Fibroblast of lung (primary cell): ENCODE measurements around the gene GGA3. TPM values are rescaled to one million over a fixed set of nuclear protein-coding genes. Genes with fewer than 3 reads are reported as not detected.

Source experiments
- DNase-seq, 2 donors: peaks; one replicate each; pipeline versions ENCODE4 v3.0.0 to v3.0.0-alpha.2; 2010; ENCODE audit warnings: low read depth in 2 of 2
- H2AFZ ChIP-seq: 2 replicates; pipeline ENCODE4 v1.5.1; 2012; ENCODE audit warnings: low read length, control low read depth, inconsistent platforms
- H3K27ac ChIP-seq: 2 replicates; pipeline ENCODE4 v1.5.1; 2011; ENCODE audit warnings: low read length, control low read depth; ENCODE audit not compliant: insufficient read depth
- H3K27me3 ChIP-seq: 2 replicates; pipeline ENCODE4 v1.5.1; 2011; ENCODE audit warnings: mild to moderate bottlenecking, low read length; ENCODE audit not compliant: control insufficient read depth, insufficient read depth
- H3K36me3 ChIP-seq: 2 replicates; pipeline ENCODE4 v1.5.1; 2011; ENCODE audit warnings: low read length; ENCODE audit not compliant: control insufficient read depth, insufficient read depth
- H3K4me1 ChIP-seq: 2 replicates; pipeline ENCODE4 v1.5.1; 2011; ENCODE audit warnings: low read length; ENCODE audit not compliant: control insufficient read depth, insufficient read depth; ENCODE audit errors: extremely low read depth
- H3K4me2 ChIP-seq: 2 replicates; pipeline ENCODE4 v1.5.1; 2011; ENCODE audit warnings: low read length, control low read depth; ENCODE audit not compliant: insufficient read depth; ENCODE audit errors: extremely low read depth
- H3K4me3 ChIP-seq, 4 experiments: fragments of 200-600 bp in 1 of 4; sonication (generic) in 1 of 4; replicated peaks in 1 of 4; 2 replicates each; pipeline ENCODE4 v1.5.1; 2011 to 2016; ENCODE audit warnings: low read length in 4 of 4, low read depth in 3 of 4, mild to moderate bottlenecking in 3 of 4, control low read depth in 2 of 4, inconsistent platforms in 1 of 4, mixed read lengths in 1 of 4; ENCODE audit not compliant: insufficient read depth in 1 of 4; ENCODE audit errors: control extremely low read depth in 1 of 4
- H3K79me2 ChIP-seq: 2 replicates; pipeline ENCODE4 v1.5.1; 2012; ENCODE audit warnings: mild to moderate bottlenecking, low read length, inconsistent platforms; ENCODE audit not compliant: control insufficient read depth, insufficient read depth
- H3K9ac ChIP-seq: 2 replicates; pipeline ENCODE4 v1.5.1; 2011; ENCODE audit warnings: mild to moderate bottlenecking, low read length, control low read depth; ENCODE audit not compliant: insufficient read depth
- H3K9me3 ChIP-seq: 2 replicates; pipeline ENCODE4 v1.5.1; 2012; ENCODE audit warnings: low read depth, low read length; ENCODE audit not compliant: control insufficient read depth, insufficient read depth
- H4K20me1 ChIP-seq: 2 replicates; pipeline ENCODE4 v1.5.1; 2011; ENCODE audit warnings: low read length; ENCODE audit not compliant: control insufficient read depth, insufficient read depth; ENCODE audit errors: extremely low read depth
- CTCF ChIP-seq, 2 donors: IDR thresholded peaks in 1 of 2; conservative IDR thresholded peaks in 1 of 2; 1 replicate in 1 of 2; 2 replicates in 1 of 2; pipeline ENCODE4 v1.5.1; 2011 to 2012; ENCODE audit warnings: low read length in 2 of 2, control low read depth in 1 of 2, inconsistent platforms in 1 of 2, low read depth in 1 of 2, mild to moderate bottlenecking in 1 of 2
- EZH2 ChIP-seq: IDR thresholded peaks from 2 replicates; pipeline ENCODE4 v1.5.1; 2012; ENCODE audit warnings: low read length, control low read depth, mild to moderate bottlenecking; ENCODE audit errors: missing control alignments
- polyA plus RNA-seq, 2 donors: library from polyadenylated mRNA; depleted of rRNA in 1 of 2; stranded (reverse) in 1 of 2; unstranded in 1 of 2; fragments of >200 nt; gene quantifications; 2 replicates each; pipeline ENCODE4 v1.2.1, GENCODE V29; 2011 to 2012; ENCODE audit warnings: missing spikeins in 1 of 2
- total RNA-seq: library from RNA; depleted of rRNA; stranded (reverse); fragments of >200 nt; gene quantifications from 2 replicates; pipeline ENCODE4 v1.2.1, GENCODE V29; 2014

GGA3 gene
- total and polyA plus RNA-seq, 2 donors (not counting 1 experiment from before 2014, with no cell fraction given) = 13.0 to 14.4 TPM

GRCh38 chr17:75244133-75244866 is 17.1 kb downstream of the GGA3 start:
- no peak for DNase-seq
- Histone ChIP-seq H3K36me3 (peaks cover 35% of the 10 kb centered on the region), H3K27me3 (no peaks in the 10 kb centered on the region), H3K4me2 (no peak overlapping the region), H3K4me1 (peaks cover 3% of the 10 kb centered on the region), H3K27ac (no peak overlapping the region), H3K79me2 (peaks cover 6% of the 10 kb centered on the region), H4K20me1 (no peaks in the 10 kb centered on the region), H3K9me3 (no peaks in the 10 kb centered on the region), H3K9ac (no peak overlapping the region), H2AFZ (no peak overlapping the region), H3K4me3 (no peak overlapping the region)
- no peak for TF ChIP-seq CTCF (conservative IDR thresholded peaks at IDR 0.05 in 1 of 2, IDR thresholded peaks at IDR 0.05 in 1 of 2; ENCODE audit: low read depth in 1 of 2, low read length in 2 of 2)
- TF ChIP-seq EZH2 = no peak

- no peak for DNase-seq
- Histone ChIP-seq H3K4me1 (peaks cover 3% of the 10 kb centered on the region), H3K27me3 (no peaks in the 10 kb centered on the region), H3K4me3 (no peak overlapping the region), H3K9ac (no peak overlapping the region), H3K4me2 (no peak overlapping the region), H3K79me2 (no peaks in the 10 kb centered on the region), H4K20me1 (no peaks in the 10 kb centered on the region), H2AFZ (no peak overlapping the region), H3K36me3 (peaks cover 45% of the 10 kb centered on the region), H3K27ac (no peak overlapping the region), H3K9me3 (no peaks in the 10 kb centered on the region)
- TF ChIP-seq EZH2 (no peak), CTCF (conservative IDR thresholded peaks at IDR 0.05 in 1 of 2, IDR thresholded peaks at IDR 0.05 in 1 of 2; ENCODE audit: low read depth in 1 of 2, low read length in 2 of 2) (no peak)
Measured at GRCh38 chr17:75242461-75243042, 18.9 kb downstream of the GGA3 start.

- Histone ChIP-seq H3K9ac (no peak overlapping the region), H3K36me3 (peaks cover 48% of the 10 kb centered on the region), H3K4me3 (no peak overlapping the region), H3K27ac (peak overlapping the region; percentile 39), H3K79me2 (no peaks in the 10 kb centered on the region), H2AFZ (no peak overlapping the region), H3K9me3 (no peaks in the 10 kb centered on the region), H4K20me1 (no peaks in the 10 kb centered on the region), H3K4me2 (no peak overlapping the region), H3K27me3 (no peaks in the 10 kb centered on the region), H3K4me1 (peaks cover 3% of the 10 kb centered on the region)
- peak; percentile 34 to 59 for DNase-seq
- TF ChIP-seq CTCF (conservative IDR thresholded peaks at IDR 0.05 in 1 of 2, IDR thresholded peaks at IDR 0.05 in 1 of 2; ENCODE audit: low read depth in 1 of 2, low read length in 2 of 2) = no peak
- TF ChIP-seq EZH2 = no peak
Measured at GRCh38 chr17:75241996-75242460, 19.4 kb downstream of the GGA3 start.
